ENCODE measurements around the gene RUNX1. TPM values are rescaled to one million over a fixed set of nuclear protein-coding genes. Genes with fewer than 3 reads are reported as not detected.

Gene RUNX1
- polyA plus RNA-seq, 3 donors = 6.2 to 49.7 (median 8.7) TPM

GRCh38 chr21:35062016-35062415 is 12.9 kb upstream of the RUNX1 start:
- no peak overlapping the region for H3K4me3 ChIP-seq (replicated peaks in 1 of 3; ENCODE audit: low read depth in 2 of 3, low read length in 3 of 3)
- no peaks in the 10 kb centered on the region for H3K79me2 ChIP-seq (ENCODE audit: insufficient read depth, low read length)
- no peaks in the 10 kb centered on the region for H3K27me3 ChIP-seq (ENCODE audit: control insufficient read depth in 2 of 2, insufficient read depth in 2 of 2, low read length in 2 of 2)
- Mint-ChIP-seq H3K27me3 (ENCODE audit: low read depth in 3 of 3) (peaks cover 2 to 6% (median 4%) of the 10 kb centered on the region in 3 donors), H3K9me3 (peaks cover 0 to 2% (median 0%) of the 10 kb centered on the region in 7 donors), H3K4me1 (peaks cover 1% of the 10 kb centered on the region), H3K4me3 (no peak overlapping the region), H3K27ac (no peak overlapping the region), H3K36me3 (no peaks in the 10 kb centered on the region)
- no CpG with 5 or more reads among the region's 3 CpGs for WGBS (ENCODE audit: insufficient coverage)
- no peak overlapping the region for H3K4me2 ChIP-seq (replicated peaks; ENCODE audit: extremely low read depth, low read length, poor library complexity, severe bottlenecking)
- no peak overlapping the region for H3K27ac ChIP-seq (ENCODE audit: low read depth in 1 of 2, low read length in 2 of 2)
- no peaks in the 10 kb centered on the region for H3K36me3 ChIP-seq (replicated peaks in 1 of 2; ENCODE audit: control insufficient read depth in 1 of 2, insufficient read depth in 2 of 2, low read length in 2 of 2)
- no peak overlapping the region for H3K9ac ChIP-seq (ENCODE audit: insufficient read depth, low read length, poor library complexity, severe bottlenecking)
- H2AFZ ChIP-seq (ENCODE audit: insufficient read depth, low read depth, low read length, poor library complexity, severe bottlenecking) = no peak overlapping the region
- H3K4me1 ChIP-seq (ENCODE audit: control insufficient read depth in 1 of 2, insufficient read depth in 2 of 2, low read length in 2 of 2) = no peaks in the 10 kb centered on the region
- DNase-seq = no peak
- intact Hi-C loops (cut with micrococcal nuclease) = no loop called here
- H4K20me1 ChIP-seq (ENCODE audit: insufficient read depth, low read length) = no peaks in the 10 kb centered on the region
- TF ChIP-seq CTCF (IDR thresholded peaks at IDR 0.05) = no peak
- no peaks in the 10 kb centered on the region for H3K9me3 ChIP-seq (replicated peaks in 1 of 2; ENCODE audit: control insufficient read depth in 1 of 2, insufficient read depth in 1 of 2, low read length in 2 of 2)

- no peak overlapping the region for H3K4me2 ChIP-seq (replicated peaks; ENCODE audit: extremely low read depth, low read length, poor library complexity, severe bottlenecking)
- H3K9me3 ChIP-seq (replicated peaks in 1 of 2; ENCODE audit: control insufficient read depth in 1 of 2, insufficient read depth in 1 of 2, low read length in 2 of 2) = no peaks in the 10 kb centered on the region
- H3K4me3 Mint-ChIP-seq = no peak overlapping the region
- intact Hi-C loops (cut with micrococcal nuclease) = no loop called here
- peaks cover 0 to 4% (median 1%) of the 10 kb centered on the region in 3 donors for H3K27me3 Mint-ChIP-seq (ENCODE audit: low read depth in 3 of 3)
- H3K79me2 ChIP-seq (ENCODE audit: insufficient read depth, low read length) = no peaks in the 10 kb centered on the region
- peaks cover 0 to 2% (median 0%) of the 10 kb centered on the region in 7 donors for H3K9me3 Mint-ChIP-seq
- no peak for DNase-seq
- WGBS (ENCODE audit: insufficient coverage) = no CpG with 5 or more reads among the region's 3 CpGs
- no peak overlapping the region for H3K27ac Mint-ChIP-seq
- H2AFZ ChIP-seq (ENCODE audit: insufficient read depth, low read depth, low read length, poor library complexity, severe bottlenecking) = no peak overlapping the region
- H4K20me1 ChIP-seq (ENCODE audit: insufficient read depth, low read length) = no peaks in the 10 kb centered on the region
- no peak overlapping the region for H3K4me3 ChIP-seq (replicated peaks in 1 of 3; ENCODE audit: low read depth in 2 of 3, low read length in 3 of 3)
- H3K9ac ChIP-seq (ENCODE audit: insufficient read depth, low read length, poor library complexity, severe bottlenecking) = no peak overlapping the region
- H3K4me1 Mint-ChIP-seq = peaks cover 1% of the 10 kb centered on the region
- no peaks in the 10 kb centered on the region for H3K36me3 ChIP-seq (replicated peaks in 1 of 2; ENCODE audit: control insufficient read depth in 1 of 2, insufficient read depth in 2 of 2, low read length in 2 of 2)
- H3K4me1 ChIP-seq (ENCODE audit: control insufficient read depth in 1 of 2, insufficient read depth in 2 of 2, low read length in 2 of 2) = no peaks in the 10 kb centered on the region
- no peak for TF ChIP-seq CTCF (IDR thresholded peaks at IDR 0.05)
- H3K27me3 ChIP-seq (ENCODE audit: control insufficient read depth in 2 of 2, insufficient read depth in 2 of 2, low read length in 2 of 2) = no peaks in the 10 kb centered on the region
- no peaks in the 10 kb centered on the region for H3K36me3 Mint-ChIP-seq
- H3K27ac ChIP-seq (ENCODE audit: low read depth in 1 of 2, low read length in 2 of 2) = no peak overlapping the region
Observed at GRCh38 chr21:35059742-35060141, 10.6 kb upstream of the RUNX1 start.
